NCI-H2196 treated with DMSO at 0.1 percent for 48 hours (cell line): Measurements from ENCODE around the gene CHAT.

Experiments used
- DNase-seq: peaks from one replicate; lab custom pipeline; 2025; ENCODE audit not compliant: unreplicated experiment; lab: John Stamatoyannopoulos, UW

Gene CHAT

GRCh38 chr10:49627644-49628247 is 13.9 kb downstream of the CHAT start:
- no peak for DNase-seq

GRCh38 chr10:49628599-49628998 is 14.8 kb downstream of the CHAT start:
- DNase-seq, result no peak

- DNase-seq, result no peak
These were observed 15.6 kb downstream of the CHAT start for GRCh38 chr10:49629431-49629881.

GRCh38 chr10:49631975-49632374 is 18.1 kb downstream of the CHAT start:
- no peak for DNase-seq

GRCh38 chr10:49632406-49633317 is 18.8 kb downstream of the CHAT start:
- DNase-seq, result no peak

- DNase-seq, result no peak
These were observed 19.7 kb downstream of the CHAT start for GRCh38 chr10:49633327-49634068.

GRCh38 chr10:49634069-49634660 is 20.3 kb downstream of the CHAT start:
- no peak for DNase-seq

GRCh38 chr10:49642311-49642710 is 28.5 kb downstream of the CHAT start:
- no peak for DNase-seq

- DNase-seq, result no peak
These were observed 29.6 kb downstream of the CHAT start for GRCh38 chr10:49643241-49644034.

GRCh38 chr10:49644035-49644646 is 30.3 kb downstream of the CHAT start:
- no peak for DNase-seq

GRCh38 chr10:49645417-49645816 is 31.6 kb downstream of the CHAT start:
- DNase-seq, result no peak

- DNase-seq, result no peak
These were observed 32.3 kb downstream of the CHAT start for GRCh38 chr10:49645871-49646870.

GRCh38 chr10:49647554-49647953 is 33.7 kb downstream of the CHAT start:
- no peak for DNase-seq

- no peak for DNase-seq
These were observed 34.4 kb downstream of the CHAT start for GRCh38 chr10:49647985-49648795.

- DNase-seq, result no peak
These were observed 35.5 kb downstream of the CHAT start for GRCh38 chr10:49649294-49649693.

- no peak for DNase-seq
These were observed 36.3 kb downstream of the CHAT start for GRCh38 chr10:49649936-49650723.

GRCh38 chr10:49650724-49651034 is 36.8 kb downstream of the CHAT start:
- no peak for DNase-seq
